Neural progenitor cell (in vitro differentiated cells): ENCODE data around the gene DHODH.

ENCODE experiments used
- CTCF ChIP-seq: fragments of 200-600 bp; sonication (generic); IDR thresholded peaks from 2 replicates; pipeline ENCODE4 v1.5.1; 2017; ENCODE audit warnings: antibody characterized with exemption, mild to moderate bottlenecking
- EZH2 ChIP-seq: fragments of 200-600 bp; sonication (generic); IDR thresholded peaks from 2 replicates; pipeline ENCODE4 v1.6.1; 2017; ENCODE audit warnings: antibody characterized with exemption, mild to moderate bottlenecking, moderate library complexity

DNA sequence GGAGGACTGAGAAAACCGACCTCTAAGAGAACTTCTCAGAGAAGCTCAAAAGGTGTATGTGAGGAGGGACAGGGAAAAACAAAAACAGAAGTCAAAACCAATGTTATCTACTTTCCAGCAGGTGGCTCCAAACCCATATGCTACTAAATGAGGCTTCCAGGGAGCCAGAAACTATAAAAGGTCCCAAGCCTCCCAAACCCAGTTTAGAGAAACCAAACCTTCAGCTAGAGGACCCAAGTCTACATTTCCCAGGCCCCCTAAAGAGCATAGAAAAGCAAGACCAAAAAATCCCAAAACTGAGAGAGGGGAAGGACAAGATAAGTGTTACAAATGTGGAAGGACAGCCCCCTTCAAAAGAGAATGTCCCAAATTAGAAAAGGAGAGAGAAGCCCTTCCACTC lies 58.2 kb downstream of the DHODH start:
- TF ChIP-seq CTCF (peak; percentile 63), EZH2 (no peak)
